Adipocyte (in vitro differentiated cells): Measurements from ENCODE around the gene ADAR.

Experiments used
- DNase-seq: peaks from one replicate; pipeline ENCODE4 v3.0.0-alpha.2; 2015; ENCODE audit warnings: low read depth
- H3K27me3 ChIP-seq: replicated peaks from 2 replicates; pipeline ENCODE4 v1.7.0; 2013; ENCODE audit warnings: mild to moderate bottlenecking, low read length, moderate library complexity; ENCODE audit not compliant: control insufficient read depth, insufficient read depth
- H3K36me3 ChIP-seq: 2 replicates; pipeline ENCODE4 v1.7.0; 2013; ENCODE audit warnings: low read length, mild to moderate bottlenecking, moderate library complexity; ENCODE audit not compliant: control insufficient read depth, insufficient read depth, severe bottlenecking
- H3K4me1 ChIP-seq: 2 replicates; pipeline ENCODE4 v1.7.0; 2013; ENCODE audit warnings: mild to moderate bottlenecking, low read length, moderate library complexity; ENCODE audit not compliant: control insufficient read depth, insufficient read depth
- H3K4me3 ChIP-seq: 2 replicates; pipeline ENCODE4 v1.7.0; 2013; ENCODE audit warnings: mild to moderate bottlenecking, low read length, moderate library complexity
- H3K9ac ChIP-seq: 2 replicates; pipeline ENCODE4 v1.7.0; 2013; ENCODE audit warnings: mild to moderate bottlenecking, low read length, moderate library complexity
- H3K9me3 ChIP-seq: 2 replicates; pipeline ENCODE4 v1.7.0; 2013; ENCODE audit warnings: mild to moderate bottlenecking, low read length, moderate library complexity; ENCODE audit not compliant: control insufficient read depth

ADAR gene

DNA sequence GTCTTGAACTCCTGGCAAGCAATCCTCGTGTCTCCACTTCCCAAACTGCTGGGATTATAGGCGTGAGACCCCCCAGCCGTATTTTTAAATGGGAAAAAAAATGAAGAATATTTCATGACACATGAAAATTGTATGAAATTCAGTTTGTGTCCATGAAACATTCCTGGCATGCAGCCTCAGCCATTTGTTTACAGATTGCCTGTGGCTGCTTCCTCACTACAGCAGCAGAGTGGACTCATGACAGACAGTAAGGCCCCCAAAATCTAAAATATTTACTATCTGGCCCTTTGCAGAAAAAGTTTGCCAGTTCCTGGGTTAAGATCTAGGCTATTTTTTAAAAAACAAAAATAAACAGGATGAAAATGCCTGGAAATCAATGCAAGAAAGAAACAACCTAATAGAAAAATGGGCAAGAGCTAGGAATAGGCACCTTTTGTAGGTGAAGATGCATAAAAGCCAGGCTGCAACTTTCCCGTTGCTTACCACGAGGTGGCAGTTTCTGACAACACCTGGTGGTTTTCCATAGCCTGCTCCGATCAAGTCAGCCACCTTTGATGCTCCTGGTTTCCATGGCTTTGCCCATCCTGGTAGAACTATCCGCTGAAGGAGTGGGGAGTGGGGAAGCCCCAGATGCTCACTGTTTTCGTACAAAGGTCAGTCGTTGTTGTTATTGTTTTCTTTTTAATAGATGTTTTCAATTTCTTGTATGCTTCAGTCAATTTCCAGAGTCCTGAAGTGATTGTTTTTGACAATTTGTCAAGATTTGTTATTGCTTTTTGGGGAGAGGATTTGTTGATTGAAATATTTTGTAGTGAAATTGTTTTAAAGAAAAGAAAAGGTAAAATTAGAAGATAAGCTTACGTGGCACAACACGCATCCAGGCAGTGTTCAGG lies 73.8 kb downstream of the ADAR start:
- H3K4me3 ChIP-seq = no peak overlapping the region
- peaks cover 14% of the 10 kb centered on the region for H3K27me3 ChIP-seq
- H3K9ac ChIP-seq = no peak overlapping the region
- peak; percentile 38 for DNase-seq
- H3K4me1 ChIP-seq = no peaks in the 10 kb centered on the region
- no peaks in the 10 kb centered on the region for H3K36me3 ChIP-seq
- peaks cover 5% of the 10 kb centered on the region for H3K9me3 ChIP-seq
